PC-9 (cell line): ENCODE measurements around the gene CAPG.

Source experiments
- EZH2 ChIP-seq: fragments of 200-600 bp; sonication (generic); IDR thresholded peaks from 2 replicates; pipeline ENCODE4 v1.8.0; 2017; ENCODE audit warnings: antibody characterized with exemption, low read depth
- TF ChIP-seq, protein P1 (sequence below): fragments of 200-600 bp; sonication (generic); conservative IDR thresholded peaks from 2 replicates; pipeline ENCODE4 v1.6.1; 2017; ENCODE audit warnings: mixed run types, antibody characterized with exemption, mild to moderate bottlenecking, moderate library complexity

DNA sequence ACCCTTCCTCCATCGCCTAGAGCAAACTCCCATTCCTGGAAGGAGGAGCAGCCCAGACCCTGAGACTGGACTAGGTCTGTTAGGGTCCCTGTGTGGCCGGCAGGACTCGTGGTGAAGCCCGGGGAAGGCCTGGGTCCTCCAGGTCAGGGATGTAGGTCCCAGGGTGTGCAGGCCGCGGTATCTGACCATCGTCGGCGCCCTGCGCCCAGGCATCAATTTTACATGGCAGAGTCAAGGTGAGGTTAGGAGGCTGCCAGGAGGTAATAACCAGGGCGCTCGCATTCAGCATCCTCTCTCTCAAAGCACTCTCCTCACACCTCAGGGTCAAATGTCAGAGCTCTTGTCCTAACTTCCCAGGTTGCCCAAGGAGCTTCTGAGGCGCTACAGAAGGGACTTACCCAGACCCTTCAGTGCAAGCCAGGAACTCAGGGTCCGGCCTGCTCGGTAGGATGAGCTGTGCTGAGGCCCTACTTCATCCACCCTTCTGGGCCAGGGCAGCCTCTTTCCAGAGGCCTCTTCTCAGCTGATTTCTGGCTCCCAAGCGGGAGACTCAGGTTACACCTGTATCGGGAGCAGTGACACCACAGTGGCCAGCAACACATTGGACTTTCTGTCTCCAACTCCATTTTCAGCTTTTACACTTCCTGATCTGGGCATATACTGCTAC, 9.0 kb upstream of the CAPG start:
- TF ChIP-seq, protein P1, sequence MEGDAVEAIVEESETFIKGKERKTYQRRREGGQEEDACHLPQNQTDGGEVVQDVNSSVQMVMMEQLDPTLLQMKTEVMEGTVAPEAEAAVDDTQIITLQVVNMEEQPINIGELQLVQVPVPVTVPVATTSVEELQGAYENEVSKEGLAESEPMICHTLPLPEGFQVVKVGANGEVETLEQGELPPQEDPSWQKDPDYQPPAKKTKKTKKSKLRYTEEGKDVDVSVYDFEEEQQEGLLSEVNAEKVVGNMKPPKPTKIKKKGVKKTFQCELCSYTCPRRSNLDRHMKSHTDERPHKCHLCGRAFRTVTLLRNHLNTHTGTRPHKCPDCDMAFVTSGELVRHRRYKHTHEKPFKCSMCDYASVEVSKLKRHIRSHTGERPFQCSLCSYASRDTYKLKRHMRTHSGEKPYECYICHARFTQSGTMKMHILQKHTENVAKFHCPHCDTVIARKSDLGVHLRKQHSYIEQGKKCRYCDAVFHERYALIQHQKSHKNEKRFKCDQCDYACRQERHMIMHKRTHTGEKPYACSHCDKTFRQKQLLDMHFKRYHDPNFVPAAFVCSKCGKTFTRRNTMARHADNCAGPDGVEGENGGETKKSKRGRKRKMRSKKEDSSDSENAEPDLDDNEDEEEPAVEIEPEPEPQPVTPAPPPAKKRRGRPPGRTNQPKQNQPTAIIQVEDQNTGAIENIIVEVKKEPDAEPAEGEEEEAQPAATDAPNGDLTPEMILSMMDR = no peak
- no peak for TF ChIP-seq EZH2
